Measurements from ENCODE around the gene CLASP2.

DNA sequence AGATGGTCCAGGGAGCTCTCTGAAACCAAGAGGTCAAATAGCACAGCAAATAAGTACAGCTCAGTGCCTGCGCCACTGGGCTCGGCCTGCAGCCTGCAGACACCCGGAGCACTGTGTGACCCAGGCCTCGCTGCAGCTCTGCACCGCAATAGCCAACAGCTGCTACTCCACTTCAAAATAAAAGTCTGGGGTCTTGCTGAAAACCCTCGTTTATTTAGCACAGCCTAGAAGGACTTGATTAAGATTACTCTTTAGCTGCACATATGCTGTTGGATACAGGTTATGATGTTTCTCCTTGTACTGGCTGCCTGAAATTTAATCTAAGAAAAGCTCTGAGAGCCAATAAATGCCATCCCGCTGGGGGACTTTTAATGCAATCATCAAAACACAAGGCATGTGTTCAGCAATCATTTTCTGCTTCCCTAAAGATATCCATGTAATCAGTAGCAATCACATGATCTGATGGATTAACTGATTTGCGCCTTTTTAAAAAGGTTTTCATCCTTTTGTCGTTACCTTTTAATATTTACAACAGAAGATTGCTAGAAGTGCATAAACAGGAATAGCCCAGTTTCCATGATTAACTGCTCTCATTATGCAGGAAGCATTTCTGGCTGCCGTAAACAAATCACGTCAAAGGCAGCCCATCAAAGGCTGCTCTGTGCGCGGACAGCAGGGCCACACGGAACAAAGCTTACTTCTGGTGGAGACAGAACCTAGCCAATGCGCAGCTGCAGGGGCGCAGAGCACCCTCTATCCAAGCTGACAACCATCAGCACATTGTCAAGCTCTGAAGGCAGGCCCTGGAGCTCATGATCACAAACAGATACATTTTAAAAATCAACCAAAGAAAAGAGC, 58.8 kb downstream of the CLASP2 start:
- TF ChIP-seq CSRNP3 (CRISPR knock-in tag; IDR thresholded peaks at IDR 0.05) (no peak), ISL1 (CRISPR knock-in tag; IDR thresholded peaks at IDR 0.05) (no peak)

Measured in SK-N-SH treated with all-trans-retinoic acid at 6 μM for 48 hours (cell line).